Fibroblast of lung (primary cell): ENCODE data around the gene CD200R1L. TPM values are rescaled to one million over a fixed set of nuclear protein-coding genes. Genes with fewer than 3 reads are reported as not detected.

Experiments used
- DNase-seq, 2 donors: peaks; one replicate each; pipeline versions ENCODE4 v3.0.0 to v3.0.0-alpha.2; 2010; ENCODE audit warnings: low read depth in 2 of 2
- H2AFZ ChIP-seq: 2 replicates; pipeline ENCODE4 v1.5.1; 2012; ENCODE audit warnings: low read length, control low read depth, inconsistent platforms
- H3K27ac ChIP-seq: 2 replicates; pipeline ENCODE4 v1.5.1; 2011; ENCODE audit warnings: low read length, control low read depth; ENCODE audit not compliant: insufficient read depth
- H3K27me3 ChIP-seq: 2 replicates; pipeline ENCODE4 v1.5.1; 2011; ENCODE audit warnings: mild to moderate bottlenecking, low read length; ENCODE audit not compliant: control insufficient read depth, insufficient read depth
- H3K36me3 ChIP-seq: 2 replicates; pipeline ENCODE4 v1.5.1; 2011; ENCODE audit warnings: low read length; ENCODE audit not compliant: control insufficient read depth, insufficient read depth
- H3K4me1 ChIP-seq: 2 replicates; pipeline ENCODE4 v1.5.1; 2011; ENCODE audit warnings: low read length; ENCODE audit not compliant: control insufficient read depth, insufficient read depth; ENCODE audit errors: extremely low read depth
- H3K4me2 ChIP-seq: 2 replicates; pipeline ENCODE4 v1.5.1; 2011; ENCODE audit warnings: low read length, control low read depth; ENCODE audit not compliant: insufficient read depth; ENCODE audit errors: extremely low read depth
- H3K4me3 ChIP-seq, 4 experiments: fragments of 200-600 bp in 1 of 4; sonication (generic) in 1 of 4; replicated peaks in 1 of 4; 2 replicates each; pipeline ENCODE4 v1.5.1; 2011 to 2016; ENCODE audit warnings: low read length in 4 of 4, low read depth in 3 of 4, mild to moderate bottlenecking in 3 of 4, control low read depth in 2 of 4, inconsistent platforms in 1 of 4, mixed read lengths in 1 of 4; ENCODE audit not compliant: insufficient read depth in 1 of 4; ENCODE audit errors: control extremely low read depth in 1 of 4
- H3K79me2 ChIP-seq: 2 replicates; pipeline ENCODE4 v1.5.1; 2012; ENCODE audit warnings: mild to moderate bottlenecking, low read length, inconsistent platforms; ENCODE audit not compliant: control insufficient read depth, insufficient read depth
- H3K9ac ChIP-seq: 2 replicates; pipeline ENCODE4 v1.5.1; 2011; ENCODE audit warnings: mild to moderate bottlenecking, low read length, control low read depth; ENCODE audit not compliant: insufficient read depth
- H3K9me3 ChIP-seq: 2 replicates; pipeline ENCODE4 v1.5.1; 2012; ENCODE audit warnings: low read depth, low read length; ENCODE audit not compliant: control insufficient read depth, insufficient read depth
- H4K20me1 ChIP-seq: 2 replicates; pipeline ENCODE4 v1.5.1; 2011; ENCODE audit warnings: low read length; ENCODE audit not compliant: control insufficient read depth, insufficient read depth; ENCODE audit errors: extremely low read depth
- CTCF ChIP-seq, 2 donors: IDR thresholded peaks in 1 of 2; conservative IDR thresholded peaks in 1 of 2; 1 replicate in 1 of 2; 2 replicates in 1 of 2; pipeline ENCODE4 v1.5.1; 2011 to 2012; ENCODE audit warnings: low read length in 2 of 2, control low read depth in 1 of 2, inconsistent platforms in 1 of 2, low read depth in 1 of 2, mild to moderate bottlenecking in 1 of 2
- EZH2 ChIP-seq: IDR thresholded peaks from 2 replicates; pipeline ENCODE4 v1.5.1; 2012; ENCODE audit warnings: low read length, control low read depth, mild to moderate bottlenecking; ENCODE audit errors: missing control alignments
- polyA plus RNA-seq, 2 donors: library from polyadenylated mRNA; depleted of rRNA in 1 of 2; stranded (reverse) in 1 of 2; unstranded in 1 of 2; fragments of >200 nt; gene quantifications; 2 replicates each; pipeline ENCODE4 v1.2.1, GENCODE V29; 2011 to 2012; ENCODE audit warnings: missing spikeins in 1 of 2
- total RNA-seq: library from RNA; depleted of rRNA; stranded (reverse); fragments of >200 nt; gene quantifications from 2 replicates; pipeline ENCODE4 v1.2.1, GENCODE V29; 2014

Gene CD200R1L
- total and polyA plus RNA-seq, 2 donors (not counting 1 experiment from before 2014, with no cell fraction given), result not detected

- Histone ChIP-seq H3K27me3 (no peaks in the 10 kb centered on the region), H3K27ac (no peak overlapping the region), H4K20me1 (no peaks in the 10 kb centered on the region), H3K9ac (no peak overlapping the region), H3K79me2 (no peaks in the 10 kb centered on the region), H3K4me1 (no peaks in the 10 kb centered on the region), H3K4me2 (no peak overlapping the region), H3K4me3 (no peak overlapping the region), H3K9me3 (no peaks in the 10 kb centered on the region), H3K36me3 (no peaks in the 10 kb centered on the region), H2AFZ (no peak overlapping the region)
- DNase-seq, result no peak
- TF ChIP-seq CTCF (conservative IDR thresholded peaks at IDR 0.05 in 1 of 2, IDR thresholded peaks at IDR 0.05 in 1 of 2; ENCODE audit: low read depth in 1 of 2, low read length in 2 of 2) (no peak), EZH2 (no peak)
Observed at GRCh38 chr3:112871735-112872134, 25.1 kb upstream of the CD200R1L start.

GRCh38 chr3:112865757-112866156 is 19.1 kb upstream of the CD200R1L start:
- Histone ChIP-seq H3K36me3 (no peaks in the 10 kb centered on the region), H3K79me2 (no peaks in the 10 kb centered on the region), H3K4me3 (no peak overlapping the region), H3K4me1 (no peaks in the 10 kb centered on the region), H3K27me3 (no peaks in the 10 kb centered on the region), H3K27ac (no peak overlapping the region), H3K9me3 (no peaks in the 10 kb centered on the region), H4K20me1 (no peaks in the 10 kb centered on the region), H3K9ac (no peak overlapping the region), H3K4me2 (no peak overlapping the region), H2AFZ (no peak overlapping the region)
- DNase-seq, result no peak
- no peak for TF ChIP-seq EZH2
- no peak for TF ChIP-seq CTCF (conservative IDR thresholded peaks at IDR 0.05 in 1 of 2, IDR thresholded peaks at IDR 0.05 in 1 of 2; ENCODE audit: low read depth in 1 of 2, low read length in 2 of 2)

DNA sequence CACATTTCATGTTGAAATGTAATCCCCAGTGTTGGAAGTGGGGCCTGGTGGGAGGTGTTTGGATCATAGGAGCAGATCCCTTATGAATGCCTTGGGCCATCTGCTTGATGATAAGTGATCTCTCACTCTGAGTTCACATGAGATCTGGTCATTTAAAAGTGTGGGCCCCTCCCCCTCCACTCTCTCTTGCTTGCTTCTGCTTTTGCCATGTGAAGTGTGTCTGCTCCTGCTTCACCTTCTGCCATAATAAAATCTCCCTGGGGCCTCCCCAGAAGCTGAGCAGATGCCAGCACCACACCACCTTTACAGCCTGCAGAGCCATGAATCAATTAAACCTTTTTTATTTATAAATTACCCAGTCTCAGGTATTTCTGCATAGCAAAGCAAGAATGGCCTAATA is 14.2 kb upstream of the CD200R1L start:
- Histone ChIP-seq H3K36me3 (no peaks in the 10 kb centered on the region), H3K4me2 (no peak overlapping the region), H4K20me1 (no peaks in the 10 kb centered on the region), H2AFZ (no peak overlapping the region), H3K27ac (no peak overlapping the region), H3K4me1 (no peaks in the 10 kb centered on the region), H3K4me3 (no peak overlapping the region), H3K27me3 (no peaks in the 10 kb centered on the region), H3K9me3 (no peaks in the 10 kb centered on the region), H3K79me2 (no peaks in the 10 kb centered on the region), H3K9ac (no peak overlapping the region)
- no peak for DNase-seq
- no peak for TF ChIP-seq CTCF (conservative IDR thresholded peaks at IDR 0.05 in 1 of 2, IDR thresholded peaks at IDR 0.05 in 1 of 2; ENCODE audit: low read depth in 1 of 2, low read length in 2 of 2)
- TF ChIP-seq EZH2, result no peak
